Posterior vena cava (tissue), 2 donors: ENCODE data around the gene BUD13. TPM values are rescaled to one million over a fixed set of nuclear protein-coding genes. Genes with fewer than 3 reads are reported as not detected.

Experiments used
- total RNA-seq, 2 donors: library from RNA; stranded (reverse); fragmentation: NEBNext Ultra II Directional; extraction: Animal tissue kit (Norgen Biotek cat#: 25700); gene quantifications; one replicate each; pipeline ENCODE4 v1.2.1, GENCODE V29; 2021
- donor health status: DM: yes; HTN: yes; CAD: no.
- donor health status: DM: yes; HTN: yes; CAD: no.

The BUD13 gene
- total RNA-seq, 2 donors from 2014 or later = 9.2 to 10.2 TPM

Other genes starting within 250 kb of the BUD13 start
- 10 to 100 TPM; 38.8 to 44.6 TPM for gene ZPR1, start 15.0 kb upstream of the BUD13 start, total RNA-seq
- gene APOA5, start 18.9 kb upstream of the BUD13 start, total RNA-seq = not detected
- 1 to 10 TPM in 1 of 2 donors, not detected in 1; 2.0 TPM for gene APOA4, start 50.3 kb upstream of the BUD13 start, total RNA-seq
- gene APOC3, start 56.9 kb upstream of the BUD13 start, total RNA-seq = not detected
- under 1 TPM in 1 of 2 donors, not detected in 1; 0.79 TPM for gene APOA1, start 64.6 kb upstream of the BUD13 start, total RNA-seq